PC-3 (cell line): ENCODE results near the gene ARID5B. TPM values are rescaled to one million over a fixed set of nuclear protein-coding genes. Genes with fewer than 3 reads are reported as not detected.

Source experiments
- ATAC-seq: fragments of 200-7000 bp; cut with Tn5 transposase; 2 replicates; pipeline ENCODE4 v1.9.1; 2020; ENCODE audit warnings: mild to moderate bottlenecking, moderate library complexity
- BruUV-seq: library from RNA; stranded (reverse); fragments of 400-500 nt; replicated peaks from 2 replicates; lab custom pipeline; 2021; lab: Mats Ljungman, UMichigan
- CTCF ChIA-PET: fragments of 300-600 bp; sonication (Branson Sonifier 250); formaldehyde crosslinking; loops from one replicate; lab custom pipeline; 2022; ENCODE audit warnings: antibody characterized with exemption; lab: Charles Lee
- POLR2A ChIA-PET: fragments of 300-600 bp; sonication (Branson Sonifier 250); formaldehyde crosslinking; loops from one replicate; lab custom pipeline; 2022; ENCODE audit warnings: antibody characterized with exemption; ENCODE audit not compliant: unreplicated experiment; lab: Charles Lee
- DNase-seq: peaks from one replicate; pipeline ENCODE4 v3.0.0-alpha.2; 2015
- H2AFZ ChIP-seq: fragments of 300-600 bp; sonication (generic); 2 replicates; pipeline ENCODE4 v1.6.0; 2016; ENCODE audit warnings: antibody characterized with exemption, low read length
- H3F3A ChIP-seq: fragments of 300-600 bp; sonication (generic); one replicate; pipeline ENCODE4 v1.6.0; 2017; ENCODE audit warnings: antibody characterized with exemption, low read length, control low read depth, mild to moderate bottlenecking; ENCODE audit not compliant: unreplicated experiment
- H3K27ac ChIP-seq: fragments of 300-600 bp; sonication (generic); 2 replicates; pipeline ENCODE4 v1.5.1; 2016; ENCODE audit warnings: mild to moderate bottlenecking, low read length
- H3K27me3 ChIP-seq: fragments of 300-600 bp; sonication (generic); 2 replicates; pipeline ENCODE4 v1.6.1; 2016; ENCODE audit warnings: low read length, mixed read lengths
- H3K36me3 ChIP-seq: fragments of 300-600 bp; sonication (generic); 2 replicates; pipeline ENCODE4 v1.6.1; 2016; ENCODE audit warnings: low read depth, mixed run types, low read length, mixed read lengths
- H3K4me1 ChIP-seq: fragments of 300-600 bp; sonication (generic); 2 replicates; pipeline ENCODE4 v1.5.1; 2016; ENCODE audit warnings: low read length; ENCODE audit not compliant: insufficient read depth
- H3K4me2 ChIP-seq: fragments of 300-600 bp; sonication (generic); 2 replicates; pipeline ENCODE4 v1.6.0; 2016; ENCODE audit warnings: low read length
- H3K4me3 ChIP-seq: fragments of 300-600 bp; sonication (generic); 2 replicates; pipeline ENCODE4 v1.5.1; 2016; ENCODE audit warnings: mild to moderate bottlenecking, low read length, mixed read lengths
- H3K79me2 ChIP-seq: fragments of 300-600 bp; sonication (generic); 2 replicates; pipeline ENCODE4 v1.6.1; 2017; ENCODE audit warnings: low read length, mixed read lengths
- H3K9ac ChIP-seq: fragments of 300-600 bp; sonication (generic); 2 replicates; pipeline ENCODE4 v1.6.0; 2016; ENCODE audit warnings: mild to moderate bottlenecking, low read length
- H3K9me2 ChIP-seq: fragments of 300-600 bp; sonication (generic); replicated peaks from 2 replicates; pipeline ENCODE4 v1.6.1; 2016; ENCODE audit warnings: mixed run types, low read length, mixed read lengths
- H3K9me3 ChIP-seq: fragments of 300-600 bp; sonication (generic); 2 replicates; pipeline ENCODE4 v1.6.1; 2016; ENCODE audit warnings: low read length, mixed read lengths
- H4K20me1 ChIP-seq: fragments of 300-600 bp; sonication (generic); 2 replicates; pipeline ENCODE4 v1.6.1; 2016; ENCODE audit warnings: low read length, mixed read lengths
- CTCF ChIP-seq: fragments of 300-600 bp; sonication (generic); conservative IDR thresholded peaks from 2 replicates; pipeline ENCODE4 v1.5.1; 2017; ENCODE audit warnings: antibody characterized with exemption, low read depth, mild to moderate bottlenecking, low read length
- EZH2 ChIP-seq: fragments of 300-600 bp; sonication (generic); IDR thresholded peaks from one replicate; pipeline ENCODE4 v1.6.1; 2017; ENCODE audit warnings: antibody characterized with exemption, mild to moderate bottlenecking, low read length; ENCODE audit not compliant: unreplicated experiment
- EZH2phosphoT487 ChIP-seq: fragments of 300-600 bp; sonication (generic); IDR thresholded peaks from 2 replicates; pipeline ENCODE4 v1.6.1; 2018; ENCODE audit warnings: mild to moderate bottlenecking, antibody characterized with exemption, low read length, borderline replicate concordance
- intact Hi-C: fragments of 100-400 bp; cut with micrococcal nuclease; formaldehyde crosslinking; loops from 2 replicates; pipeline ENCODE4 v1.9.0; 2023
- total RNA-seq: library from RNA; depleted of rRNA; stranded (reverse); fragments of >200 nt; gene quantifications from 2 replicates; pipeline ENCODE4 v1.2.3, GENCODE V29; 2014

Gene ARID5B
- total RNA-seq, 1 experiment from 2014 or later: 26.4 TPM

- Histone ChIP-seq H3K9me3 (no peaks in the 10 kb centered on the region), H3K4me3 (no peak overlapping the region), H2AFZ (no peak overlapping the region), H3K27me3 (no peaks in the 10 kb centered on the region), H3K4me1 (no peaks in the 10 kb centered on the region), H3K9me2 (no peaks in the 10 kb centered on the region; the same call in 1 of the 2 replicates), H3K4me2 (no peak overlapping the region), H4K20me1 (no peaks in the 10 kb centered on the region), H3K36me3 (no peaks in the 10 kb centered on the region), H3K9ac (no peak overlapping the region), H3K79me2 (peaks cover 12% of the 10 kb centered on the region), H3K27ac (no peak overlapping the region), H3F3A (no peaks in the 10 kb centered on the region)
- no peak for TF ChIP-seq CTCF
- TF ChIP-seq EZH2: no peak
- TF ChIP-seq EZH2phosphoT487: no peak
- ChIA-PET CTCF (no interaction called here), POLR2A (no interaction called here)
- intact Hi-C loops: no loop called here
- ATAC-seq (no peak), DNase-seq (no peak)
- BruUV-seq: no TSS peak
Measured at GRCh38 chr10:61911425-61911824, 9.9 kb downstream of the ARID5B start.

GRCh38 chr10:61912981-61913380 lies 11.5 kb downstream of the ARID5B start:
- H3K79me2 ChIP-seq: no peaks in the 10 kb centered on the region
- H3K9ac ChIP-seq: no peak overlapping the region
- DNase-seq (no peak), ATAC-seq (no peak)
- H3K9me3 ChIP-seq: no peaks in the 10 kb centered on the region
- no peak overlapping the region for H2AFZ ChIP-seq
- no peak for TF ChIP-seq EZH2
- no peak for TF ChIP-seq EZH2phosphoT487
- no peak for TF ChIP-seq CTCF
- no peaks in the 10 kb centered on the region; the same call in 1 of the 2 replicates for H3K9me2 ChIP-seq
- H3K4me1 ChIP-seq: no peaks in the 10 kb centered on the region
- H3K4me3 ChIP-seq: no peak overlapping the region
- no peak overlapping the region for H3K27ac ChIP-seq
- intact Hi-C loops: no loop called here
- no peaks in the 10 kb centered on the region for H3K27me3 ChIP-seq
- no peak overlapping the region for H3K4me2 ChIP-seq
- POLR2A ChIA-PET: no interaction called here
- H3F3A ChIP-seq: no peaks in the 10 kb centered on the region
- BruUV-seq: no TSS peak
- no peaks in the 10 kb centered on the region for H4K20me1 ChIP-seq
- CTCF ChIA-PET: no interaction called here
- H3K36me3 ChIP-seq: no peaks in the 10 kb centered on the region

- Histone ChIP-seq H2AFZ (no peak overlapping the region), H3F3A (no peaks in the 10 kb centered on the region), H3K9me3 (no peaks in the 10 kb centered on the region), H3K79me2 (no peaks in the 10 kb centered on the region), H3K27me3 (no peaks in the 10 kb centered on the region), H3K4me1 (peaks cover 3% of the 10 kb centered on the region), H3K9me2 (no peaks in the 10 kb centered on the region; the same call in 1 of the 2 replicates), H3K9ac (no peak overlapping the region), H3K27ac (no peak overlapping the region), H3K4me2 (no peak overlapping the region), H4K20me1 (no peaks in the 10 kb centered on the region), H3K4me3 (no peak overlapping the region), H3K36me3 (peaks cover 4% of the 10 kb centered on the region; the same call in 1 of the 2 replicates)
- ChIA-PET CTCF (interaction anchor here (0.6 to 0.7 kb wide), 2 partner anchors 19 to 57 kb away, joined by 3 to 4 read pairs; no protein-coding TSS in a partner anchor), POLR2A (no interaction called here)
- ATAC-seq (peak; percentile 39), DNase-seq (no peak)
- intact Hi-C loops: no loop called here
- no TSS peak for BruUV-seq
- no peak for TF ChIP-seq EZH2phosphoT487
Measured at GRCh38 chr10:61918140-61918539, 16.6 kb downstream of the ARID5B start.
